T-cell (primary cell): Measurements from ENCODE around the gene NUFIP2. TPM values are rescaled to one million over a fixed set of nuclear protein-coding genes. Genes with fewer than 3 reads are reported as not detected.

ENCODE experiments used
- ATAC-seq, 4 experiments: fragments of 200-7000 bp in 3 of 4; fragments of 150-1000 bp in 1 of 4; cut with Tn5 transposase; replicated peaks in 1 of 4; 1 replicate in 3 of 4; 2 replicates in 1 of 4; pipeline ENCODE4 v1.10.0; 2021; ENCODE audit warnings: moderate library complexity in 3 of 4, mild to moderate bottlenecking in 2 of 4, moderate number of reproducible peaks in 1 of 4
- CTCF ChIA-PET, 2 donors: fragments of 300-600 bp; sonication (Branson Sonifier 250); formaldehyde crosslinking; loops; one replicate each; lab custom pipeline; 2022; ENCODE audit warnings: antibody characterized with exemption in 2 of 2; lab: Charles Lee
- POLR2A ChIA-PET, 2 donors: fragments of 300-600 bp; sonication (Branson Sonifier 250); formaldehyde crosslinking; loops; one replicate each; lab custom pipeline; 2022; ENCODE audit warnings: antibody characterized with exemption in 2 of 2; lab: Charles Lee
- DNase-seq, 35 experiments: peaks; one replicate each; pipeline versions ENCODE4 v3.0.0 to v3.0.0-alpha.2; 2013 to 2023
- H3K27ac ChIP-seq: one replicate; pipeline ENCODE4 v1.5.1; 2013; ENCODE audit warnings: low read length
- H3K27me3 ChIP-seq, 2 experiments: replicated peaks in 1 of 2; 1 replicate in 1 of 2; 2 replicates in 1 of 2; pipeline versions ENCODE4 v1.6.1 to v1.7.0; 2013; ENCODE audit warnings: low read length in 1 of 2, mixed read lengths in 1 of 2; ENCODE audit not compliant: control insufficient read depth in 2 of 2, insufficient read depth in 2 of 2; ENCODE audit errors: extremely low read depth in 1 of 2
- H3K36me3 ChIP-seq, 2 donors: 1 replicate in 1 of 2; 2 replicates in 1 of 2; pipeline versions ENCODE4 v1.6.1 to v1.7.0; 2013; ENCODE audit warnings: low read length in 1 of 2; ENCODE audit not compliant: control insufficient read depth in 2 of 2, insufficient read depth in 1 of 2; ENCODE audit errors: extremely low read depth in 1 of 2
- H3K4me1 ChIP-seq, 2 experiments: 1 replicate in 1 of 2; 2 replicates in 1 of 2; pipeline versions ENCODE4 v1.6.1 to v1.7.0; 2013; ENCODE audit warnings: low read length in 2 of 2, mixed read lengths in 1 of 2; ENCODE audit not compliant: insufficient read depth in 2 of 2, control insufficient read depth in 1 of 2; ENCODE audit errors: extremely low read depth in 1 of 2
- H3K4me3 ChIP-seq, 2 donors: 1 replicate in 1 of 2; 2 replicates in 1 of 2; pipeline versions ENCODE4 v1.5.1 to v1.7.0; 2013; ENCODE audit warnings: mild to moderate bottlenecking in 2 of 2, low read length in 1 of 2, moderate library complexity in 1 of 2; ENCODE audit not compliant: control insufficient read depth in 1 of 2; ENCODE audit errors: extremely low read depth in 1 of 2
- H3K9me3 ChIP-seq: 2 replicates; pipeline ENCODE4 v1.7.0; 2013
- H3K27ac Mint-ChIP-seq, 2 donors: one replicate each; pipeline ENCODE4 v1.8.0; 2020 to 2021; ENCODE audit warnings: mild to moderate bottlenecking in 2 of 2, mixed read lengths in 2 of 2
- H3K27me3 Mint-ChIP-seq, 2 donors: one replicate each; pipeline ENCODE4 v1.8.0; 2021 to 2022; ENCODE audit warnings: mixed read lengths in 2 of 2
- H3K36me3 Mint-ChIP-seq: one replicate; pipeline ENCODE4 v1.8.0; 2021; ENCODE audit warnings: mixed read lengths
- H3K4me1 Mint-ChIP-seq, 3 donors: one replicate each; pipeline ENCODE4 v1.8.0; 2020 to 2022; ENCODE audit warnings: mixed read lengths in 3 of 3, mild to moderate bottlenecking in 1 of 3
- H3K4me3 Mint-ChIP-seq, 3 donors: one replicate each; pipeline ENCODE4 v1.8.0; 2020 to 2022; ENCODE audit warnings: mild to moderate bottlenecking in 3 of 3, mixed read lengths in 3 of 3, moderate library complexity in 3 of 3
- H3K9me3 Mint-ChIP-seq, 3 donors: one replicate each; pipeline ENCODE4 v1.8.0; 2020 to 2022; ENCODE audit warnings: mixed read lengths in 3 of 3
- WGBS: methylation state at CpG from one replicate; pipeline ENCODE4 v1.1.5; 2013; ENCODE audit warnings: missing lambda C conversion rate; ENCODE audit not compliant: insufficient coverage; 5-methylcytosine and 5-hydroxymethylcytosine counted together
- total RNA-seq, 35 experiments: library from RNA in 6 of 35; stranded (reverse) in 6 of 35; fragments of 120-200 nt in 1 of 35; gene quantifications; one replicate each; pipeline versions ENCODE4 v1.2.1 to v1.2.4 and lab custom pipeline; 2013 to 2026

Gene NUFIP2
- total RNA-seq, 5 donors from 2014 or later (not counting 1 experiment from before 2014, with no cell fraction given): 60.7 to 76.2 (median 66.4) TPM

DNA sequence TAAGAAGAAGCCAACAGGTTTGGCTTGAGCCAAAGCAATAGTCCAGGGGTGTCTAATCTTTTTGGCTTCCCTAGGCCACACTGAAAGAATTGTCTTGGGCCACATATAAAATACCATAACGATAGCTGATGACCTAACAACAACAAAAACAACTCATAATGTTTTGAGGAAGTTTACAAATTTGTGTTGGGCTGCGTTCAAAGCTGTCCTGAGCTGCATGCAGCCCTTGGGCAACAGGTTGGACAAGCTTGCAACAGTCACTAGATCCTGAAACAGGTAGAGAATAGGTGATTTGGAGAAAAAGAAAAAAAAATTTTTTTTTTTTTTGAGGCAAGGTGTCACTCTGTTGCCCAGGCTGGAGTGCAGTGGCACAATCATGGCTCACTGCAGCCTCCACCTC lies 42.8 kb downstream of the NUFIP2 start:
- WGBS: no CpG with 5 or more reads among the region's 2 CpGs
- no peaks in the 10 kb centered on the region for H3K9me3 ChIP-seq
- CTCF ChIA-PET: interaction anchor here (0.5 to 1.3 kb wide), 3 partner anchors 16 to 901 kb away, joined by 4 to 6 read pairs (median 4); no protein-coding TSS in a partner anchor

DNA sequence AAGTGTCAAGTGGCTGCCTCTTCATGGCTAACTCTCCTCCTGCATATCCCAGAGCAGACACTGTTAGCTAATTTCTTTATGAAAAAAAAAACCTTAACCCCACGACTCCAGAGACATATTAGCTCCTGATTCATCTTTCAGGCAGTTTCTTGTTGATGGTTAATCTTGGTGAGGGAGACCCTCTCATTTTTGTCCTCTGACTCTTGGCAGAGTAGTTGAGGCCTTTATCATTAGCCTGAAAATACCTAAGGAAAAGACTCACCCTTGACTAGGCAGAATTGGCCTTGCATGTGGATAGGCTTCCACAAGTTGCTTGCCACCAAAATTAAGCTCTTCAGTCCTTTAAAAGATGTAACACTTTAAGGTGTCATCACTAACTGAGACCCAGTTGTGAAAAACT lies 43.3 kb downstream of the NUFIP2 start:
- Mint-ChIP-seq H3K9me3 (no peaks in the 10 kb centered on the region), H3K27ac (no peak overlapping the region), H3K27me3 (no peaks in the 10 kb centered on the region), H3K4me1 (peaks cover 0 to 6% (median 0%) of the 10 kb centered on the region in 3 donors), H3K4me3 (no peak overlapping the region), H3K36me3 (peaks cover 4% of the 10 kb centered on the region)
- ChIA-PET CTCF (interaction anchor here (0.5 to 1.3 kb wide), 6 partner anchors 17 to 40 kb away, joined by 3 to 6 read pairs (median 4); no protein-coding TSS in a partner anchor), POLR2A (no interaction called here)
- no peaks in the 10 kb centered on the region for H3K4me1 ChIP-seq
- no peak overlapping the region for H3K27ac ChIP-seq
- no peak for DNase-seq
- H3K4me3 ChIP-seq: no peak overlapping the region
- no peaks in the 10 kb centered on the region for H3K27me3 ChIP-seq
- ATAC-seq: no peak
- H3K9me3 ChIP-seq: no peaks in the 10 kb centered on the region
- peaks cover 0 to 6% of the 10 kb centered on the region in 2 donors for H3K36me3 ChIP-seq
- no CpG with 5 or more reads among the region's 1 CpG for WGBS

More for the DNA sequence above, 42.8 kb downstream of the NUFIP2 start:
- H3K4me3 ChIP-seq: no peak overlapping the region
- H3K27me3 Mint-ChIP-seq: no peaks in the 10 kb centered on the region
- H3K27me3 ChIP-seq: no peaks in the 10 kb centered on the region
- no peak overlapping the region for H3K27ac ChIP-seq
- peaks cover 0 to 6% (median 3%) of the 10 kb centered on the region in 3 donors for H3K4me1 Mint-ChIP-seq
- DNase-seq (no peak), ATAC-seq (no peak)
- H3K4me1 ChIP-seq: no peaks in the 10 kb centered on the region
- no peaks in the 10 kb centered on the region for H3K9me3 Mint-ChIP-seq
- peaks cover 4% of the 10 kb centered on the region for H3K36me3 Mint-ChIP-seq
- H3K36me3 ChIP-seq: peaks cover 0 to 6% of the 10 kb centered on the region in 2 donors
- POLR2A ChIA-PET: no interaction called here
- no peak overlapping the region for H3K4me3 Mint-ChIP-seq
- H3K27ac Mint-ChIP-seq: no peak overlapping the region

DNA sequence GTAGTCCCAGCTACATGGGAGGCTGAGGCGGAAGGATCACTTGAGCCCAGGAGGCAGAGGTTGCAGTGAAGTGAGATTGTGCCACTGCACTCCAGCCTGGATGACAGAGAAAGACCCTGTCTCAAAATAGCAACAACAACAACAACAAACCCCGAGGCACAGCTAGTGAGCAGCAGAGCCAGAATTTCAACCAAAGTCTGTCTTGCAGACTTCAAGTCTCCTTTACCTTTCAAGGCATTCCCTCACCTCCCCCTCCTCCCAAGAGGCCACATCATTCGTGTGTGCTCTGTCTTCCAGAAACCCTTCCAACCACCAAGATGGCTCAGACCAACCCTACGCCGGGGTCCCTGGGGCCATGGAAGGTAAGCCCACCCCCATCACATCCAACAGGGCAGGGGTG lies 45.1 kb downstream of the NUFIP2 start:
- Histone ChIP-seq H3K36me3 (peaks cover 0 to under 1% of the 10 kb centered on the region in 2 donors), H3K4me1 (no peaks in the 10 kb centered on the region), H3K4me3 (no peak overlapping the region), H3K27me3 (no peaks in the 10 kb centered on the region), H3K9me3 (no peaks in the 10 kb centered on the region), H3K27ac (no peak overlapping the region)
- ChIA-PET POLR2A (no interaction called here), CTCF (interaction anchor here in 1 of 2 donors (1.2 kb wide), 1 partner anchor 42 kb away, joined by 3 read pairs; no protein-coding TSS in a partner anchor)
- no peak overlapping the region for H3K4me3 Mint-ChIP-seq
- 95% methylated on average over 3 of the region's 5 CpGs for WGBS
- ATAC-seq (no peak), DNase-seq (no peak)
- H3K36me3 Mint-ChIP-seq: no peaks in the 10 kb centered on the region
- H3K27me3 Mint-ChIP-seq: no peaks in the 10 kb centered on the region
- no peak overlapping the region for H3K27ac Mint-ChIP-seq
- H3K4me1 Mint-ChIP-seq: peaks cover 0 to 6% (median 0%) of the 10 kb centered on the region in 3 donors
- H3K9me3 Mint-ChIP-seq: no peaks in the 10 kb centered on the region

DNA sequence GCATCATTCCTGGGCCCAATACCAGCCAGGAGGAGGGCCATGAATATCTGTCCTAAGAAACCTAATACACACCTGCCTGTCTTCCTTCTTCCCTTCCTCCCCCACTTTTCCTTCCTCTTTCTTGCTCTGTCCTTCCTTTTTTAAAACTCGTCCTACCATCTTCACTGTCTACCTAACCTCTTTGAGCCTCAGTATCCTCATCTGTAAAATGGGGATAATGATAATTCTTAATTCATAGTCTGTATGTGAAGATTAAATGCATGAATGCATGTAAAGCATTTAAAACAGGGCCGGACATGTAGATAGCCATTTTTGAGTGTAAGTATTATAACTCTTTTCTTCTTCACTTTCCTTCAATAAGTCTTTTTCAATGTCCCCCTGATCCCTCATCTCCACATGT lies 46.7 kb downstream of the NUFIP2 start:
- Histone ChIP-seq H3K36me3 (no peaks in the 10 kb centered on the region), H3K4me3 (no peak overlapping the region), H3K27me3 (no peaks in the 10 kb centered on the region), H3K4me1 (no peaks in the 10 kb centered on the region), H3K9me3 (no peaks in the 10 kb centered on the region), H3K27ac (no peak overlapping the region)
- WGBS: no CpG with 5 or more reads among the region's 2 CpGs
- no peaks in the 10 kb centered on the region for H3K36me3 Mint-ChIP-seq
- CTCF ChIA-PET: no interaction called here
- H3K4me3 Mint-ChIP-seq: no peak overlapping the region
- no peaks in the 10 kb centered on the region for H3K27me3 Mint-ChIP-seq
- no peak for ATAC-seq
- no peaks in the 10 kb centered on the region for H3K4me1 Mint-ChIP-seq
- no peaks in the 10 kb centered on the region for H3K9me3 Mint-ChIP-seq
- no peak for DNase-seq
- POLR2A ChIA-PET: no interaction called here
- H3K27ac Mint-ChIP-seq: no peak overlapping the region

DNA sequence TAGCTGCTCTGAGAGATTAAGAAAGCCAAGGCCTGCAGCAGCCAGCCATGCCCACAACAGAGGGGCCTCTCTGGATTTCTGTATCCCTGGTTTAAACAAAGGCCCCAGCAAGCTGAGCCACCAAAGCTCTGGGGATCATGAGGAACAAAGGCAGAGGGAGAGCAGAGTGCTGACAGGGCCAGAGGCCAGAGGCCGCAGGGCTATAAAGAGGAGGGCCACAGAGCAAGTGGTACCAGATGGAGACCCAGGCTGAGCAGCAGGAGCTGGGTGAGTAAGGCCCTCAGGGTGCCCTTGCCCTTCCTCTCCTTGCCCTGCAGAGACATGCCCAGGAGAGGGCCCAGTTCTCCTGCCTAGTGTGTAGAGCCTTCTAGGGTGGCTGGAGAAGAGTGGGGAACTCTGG lies 47.3 kb downstream of the NUFIP2 start, which contains the start of gene CRYBA1:
Gene CRYBA1, plus strand, starts transcription at position 232 of the 400 bp plus-strand sequence. Its CDS starts 5 bp downstream, at position 237.
- Mint-ChIP-seq H3K4me3 (no peak within 1 kb of the TSS), H3K4me1 (no peaks in the 10 kb centered on the region), H3K27ac (no peak within 1 kb of the TSS), H3K36me3 (no peaks in the 10 kb centered on the region), H3K27me3 (no peaks in the 10 kb centered on the region), H3K9me3 (no peaks in the 10 kb centered on the region)
- WGBS: 88% methylated on average over 1 of the region's 1 CpG
- Histone ChIP-seq H3K4me3 (no peak within 1 kb of the TSS), H3K4me1 (no peaks in the 10 kb centered on the region), H3K27me3 (no peaks in the 10 kb centered on the region), H3K36me3 (no peaks in the 10 kb centered on the region), H3K9me3 (no peaks in the 10 kb centered on the region), H3K27ac (no peak within 1 kb of the TSS)
- POLR2A ChIA-PET: no interaction called here
- CTCF ChIA-PET: no interaction called here
- ATAC-seq: no peak
- DNase-seq: no peak

DNA sequence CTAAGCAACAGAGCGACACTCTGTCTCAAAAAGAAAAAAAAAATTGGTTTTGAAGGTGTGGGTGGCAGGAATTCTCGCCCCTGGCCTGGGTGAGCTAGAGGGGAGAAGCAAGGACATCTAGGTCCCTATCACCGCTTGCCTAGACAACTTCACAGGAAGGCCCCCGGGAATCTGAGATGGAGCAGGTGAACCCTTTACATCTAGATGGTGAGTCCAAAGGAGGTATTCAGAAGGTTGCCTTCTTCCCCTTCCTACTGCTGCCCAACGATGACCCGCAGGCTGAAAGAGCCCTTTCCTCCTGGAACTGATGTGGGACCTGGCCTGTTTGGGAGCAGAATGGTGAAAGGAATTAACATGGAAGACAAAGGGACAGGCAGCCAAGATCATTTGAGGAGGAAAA lies 48.5 kb downstream of the NUFIP2 start:
- DNase-seq (no peak), ATAC-seq (no peak)
- POLR2A ChIA-PET: no interaction called here
- no peaks in the 10 kb centered on the region for H3K36me3 ChIP-seq
- H3K4me3 ChIP-seq: no peak overlapping the region
- Mint-ChIP-seq H3K36me3 (no peaks in the 10 kb centered on the region), H3K27ac (no peak overlapping the region), H3K4me3 (no peak overlapping the region), H3K4me1 (peaks cover 0 to 2% (median 0%) of the 10 kb centered on the region in 3 donors), H3K9me3 (no peaks in the 10 kb centered on the region), H3K27me3 (no peaks in the 10 kb centered on the region)
- no peaks in the 10 kb centered on the region for H3K9me3 ChIP-seq
- no CpG with 5 or more reads among the region's 6 CpGs for WGBS
- no peaks in the 10 kb centered on the region for H3K27me3 ChIP-seq
- no peak overlapping the region for H3K27ac ChIP-seq
- CTCF ChIA-PET: no interaction called here
- no peaks in the 10 kb centered on the region for H3K4me1 ChIP-seq
